ENCODE measurements around the gene MYL4.
"Not testable (repeated sequence)": the region's sequence is repeated elsewhere in the genome, so short reads cannot be mapped to it uniquely, and the experiment has no call there.

Gene MYL4

GRCh38 chr17:47222047-47222446 is 12.9 kb downstream of the MYL4 start:
- no peak for DNase-seq

GRCh38 chr17:47223007-47223406 is 13.9 kb downstream of the MYL4 start:
- no peak for DNase-seq

GRCh38 chr17:47223460-47223859 is 14.3 kb downstream of the MYL4 start:
- DNase-seq, result no peak

GRCh38 chr17:47224077-47224476 is 14.9 kb downstream of the MYL4 start:
- not testable (repeated sequence) for DNase-seq

GRCh38 chr17:47224966-47225365 is 15.8 kb downstream of the MYL4 start:
- DNase-seq, result no peak

GRCh38 chr17:47225436-47225858 is 16.3 kb downstream of the MYL4 start:
- DNase-seq, result no peak

- no peak for DNase-seq
These were observed 17.0 kb downstream of the MYL4 start for GRCh38 chr17:47225911-47226688.

GRCh38 chr17:47227862-47228261 is 18.7 kb downstream of the MYL4 start:
- DNase-seq, result no peak

GRCh38 chr17:47229535-47230443 is 20.6 kb downstream of the MYL4 start:
- peak; percentile 33 to 65 (median 42) for DNase-seq

- DNase-seq, result no peak
These were observed 21.7 kb downstream of the MYL4 start for GRCh38 chr17:47230864-47231263.

- no peak for DNase-seq
These were observed 22.2 kb downstream of the MYL4 start for GRCh38 chr17:47231334-47231733.

GRCh38 chr17:47231866-47232265 is 22.7 kb downstream of the MYL4 start:
- no peak for DNase-seq

GRCh38 chr17:47232465-47232864 is 23.3 kb downstream of the MYL4 start:
- no peak for DNase-seq

- no peak for DNase-seq
These were observed 26.4 kb downstream of the MYL4 start for GRCh38 chr17:47235506-47235905.

GRCh38 chr17:47235923-47236322 is 26.8 kb downstream of the MYL4 start:
- no peak for DNase-seq

- DNase-seq, result no peak
These were observed 28.7 kb downstream of the MYL4 start for GRCh38 chr17:47237841-47238240.

- no peak for DNase-seq
These were observed 29.3 kb downstream of the MYL4 start for GRCh38 chr17:47238321-47239010.

GRCh38 chr17:47239619-47239966 is 30.4 kb downstream of the MYL4 start:
- no peak for DNase-seq

GRCh38 chr17:47239967-47240651 is 31.0 kb downstream of the MYL4 start:
- DNase-seq, result no peak

- no peak for DNase-seq
These were observed 31.7 kb downstream of the MYL4 start for GRCh38 chr17:47240806-47241205.

GRCh38 chr17:47242648-47243047 is 33.5 kb downstream of the MYL4 start:
- no peak for DNase-seq

GRCh38 chr17:47243737-47244598 is 34.8 kb downstream of the MYL4 start:
- no peak for DNase-seq

Measured in stimulated activated naive CD4-positive, alpha-beta T cell (primary cell).